NB4 (cell line): Measurements from ENCODE around the gene ANAPC5.

Experiments
- DNase-seq: peaks from one replicate; pipeline ENCODE4 v3.0.0; 2010; ENCODE audit warnings: low read depth
- H3K4me3 ChIP-seq: one replicate; pipeline ENCODE4 v1.5.1; 2011; ENCODE audit warnings: mild to moderate bottlenecking, low read depth, low read length, moderate library complexity
- CTCF ChIP-seq: IDR thresholded peaks from one replicate; pipeline ENCODE4 v1.5.1; 2012; ENCODE audit warnings: low read depth, low read length
- MAX ChIP-seq: IDR thresholded peaks from 2 replicates; pipeline ENCODE4 v1.6.1; 2011; ENCODE audit warnings: low read depth, low read length
- MYC ChIP-seq: IDR thresholded peaks from 2 replicates; pipeline ENCODE4 v1.6.1; 2011; ENCODE audit warnings: low read depth, low read length
- POLR2A ChIP-seq: IDR thresholded peaks from 2 replicates; pipeline ENCODE4 v1.6.1; 2011; ENCODE audit warnings: mild to moderate bottlenecking; ENCODE audit not compliant: insufficient read length; ENCODE audit errors: extremely low read depth

ANAPC5 gene

GRCh38 chr12:121293603-121294002 lies 58.6 kb downstream of the ANAPC5 start:
- TF ChIP-seq MAX (no peak), POLR2A (no peak), MYC (no peak), CTCF (no peak)
- H3K4me3 ChIP-seq, result no peak overlapping the region
- no peak for DNase-seq

DNA sequence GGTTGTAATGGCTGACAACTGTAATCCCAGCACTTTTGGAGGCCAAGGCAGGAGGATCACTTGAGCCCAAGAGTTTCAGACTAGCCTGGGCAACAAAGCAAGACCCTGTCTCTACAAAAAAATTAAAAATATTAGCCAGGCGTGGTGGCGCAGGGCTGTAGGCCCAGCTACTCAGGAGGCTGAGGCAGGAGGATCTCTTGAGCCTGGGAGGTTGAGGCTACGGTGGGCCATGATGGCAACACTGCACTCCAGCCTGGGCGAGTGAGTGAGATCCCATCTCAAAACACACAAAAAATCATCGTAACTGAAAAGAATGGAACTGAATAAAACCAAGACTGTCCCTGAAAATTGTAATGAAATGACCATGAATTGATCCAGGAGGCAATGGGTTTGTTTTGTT lies 61.8 kb downstream of the ANAPC5 start:
- DNase-seq, result no peak
- TF ChIP-seq POLR2A (no peak), MAX (no peak), CTCF (no peak), MYC (no peak)

GRCh38 chr12:121289962-121290361 lies 62.2 kb downstream of the ANAPC5 start:
- TF ChIP-seq CTCF (no peak), POLR2A (no peak), MAX (no peak), MYC (no peak)
- no peak for DNase-seq
- H3K4me3 ChIP-seq, result no peak overlapping the region

More for the DNA sequence above, 61.8 kb downstream of the ANAPC5 start:
- H3K4me3 ChIP-seq, result no peak overlapping the region

- no peak overlapping the region for H3K4me3 ChIP-seq
- TF ChIP-seq CTCF (no peak), POLR2A (no peak), MAX (no peak), MYC (no peak)
Observed at GRCh38 chr12:121288986-121289385, 63.2 kb downstream of the ANAPC5 start.

GRCh38 chr12:121288158-121288845 lies 63.9 kb downstream of the ANAPC5 start:
- H3K4me3 ChIP-seq, result no peak overlapping the region
- DNase-seq, result peak; percentile 81
- TF ChIP-seq POLR2A (no peak), MYC (peak; percentile 97), CTCF (no peak), MAX (peak; percentile 97)

More at GRCh38 chr12:121288986-121289385, 63.2 kb downstream of the ANAPC5 start:
- peak; percentile 26 for DNase-seq
